Measurements from ENCODE around the gene STAB1.

DNA sequence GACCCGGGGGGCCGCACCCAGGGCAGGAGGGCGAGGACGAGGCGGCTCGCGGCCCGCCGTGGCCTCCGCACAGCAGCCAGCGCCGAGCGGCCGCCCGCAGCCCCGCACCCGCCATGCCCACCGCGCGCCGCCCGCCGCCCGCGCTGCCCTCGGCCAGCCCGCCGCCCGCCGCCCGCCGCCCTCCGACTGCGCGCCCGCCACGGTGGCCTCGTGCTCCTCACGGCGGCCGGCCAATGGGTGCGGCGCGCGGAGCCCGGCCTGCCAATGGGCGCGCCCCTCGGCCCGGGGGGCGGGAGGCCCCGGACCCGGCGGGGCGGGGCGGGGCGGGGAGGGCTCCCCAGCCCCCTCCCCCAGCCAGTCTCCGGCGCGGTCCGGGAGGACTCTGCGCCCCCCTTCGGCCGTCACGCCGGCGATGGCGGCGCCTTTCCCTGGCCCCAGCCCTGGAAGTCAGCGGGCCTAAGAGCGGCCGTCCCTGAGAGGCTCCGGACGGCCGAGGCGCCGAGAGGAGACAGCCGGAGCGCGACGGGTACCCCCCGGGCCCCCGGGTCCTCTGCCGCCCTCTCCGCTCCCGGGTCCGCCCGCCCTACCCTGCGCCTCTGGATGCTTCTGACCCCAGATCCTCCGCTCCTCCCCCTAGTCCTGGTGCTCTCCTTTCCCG, 38.6 kb downstream of the STAB1 start, which contains the start of gene NT5DC2:
- TF ChIP-seq SUZ12 (IDR thresholded peaks at IDR 0.05; ENCODE audit: low read depth, low read length) = no peak
- no peak for TF ChIP-seq TAF1 (CRISPR knock-in tag; IDR thresholded peaks at IDR 0.05)
- no peak for TF ChIP-seq ZNF776 (CRISPR knock-in tag; IDR thresholded peaks at IDR 0.05)
- TF ChIP-seq, protein P1, sequence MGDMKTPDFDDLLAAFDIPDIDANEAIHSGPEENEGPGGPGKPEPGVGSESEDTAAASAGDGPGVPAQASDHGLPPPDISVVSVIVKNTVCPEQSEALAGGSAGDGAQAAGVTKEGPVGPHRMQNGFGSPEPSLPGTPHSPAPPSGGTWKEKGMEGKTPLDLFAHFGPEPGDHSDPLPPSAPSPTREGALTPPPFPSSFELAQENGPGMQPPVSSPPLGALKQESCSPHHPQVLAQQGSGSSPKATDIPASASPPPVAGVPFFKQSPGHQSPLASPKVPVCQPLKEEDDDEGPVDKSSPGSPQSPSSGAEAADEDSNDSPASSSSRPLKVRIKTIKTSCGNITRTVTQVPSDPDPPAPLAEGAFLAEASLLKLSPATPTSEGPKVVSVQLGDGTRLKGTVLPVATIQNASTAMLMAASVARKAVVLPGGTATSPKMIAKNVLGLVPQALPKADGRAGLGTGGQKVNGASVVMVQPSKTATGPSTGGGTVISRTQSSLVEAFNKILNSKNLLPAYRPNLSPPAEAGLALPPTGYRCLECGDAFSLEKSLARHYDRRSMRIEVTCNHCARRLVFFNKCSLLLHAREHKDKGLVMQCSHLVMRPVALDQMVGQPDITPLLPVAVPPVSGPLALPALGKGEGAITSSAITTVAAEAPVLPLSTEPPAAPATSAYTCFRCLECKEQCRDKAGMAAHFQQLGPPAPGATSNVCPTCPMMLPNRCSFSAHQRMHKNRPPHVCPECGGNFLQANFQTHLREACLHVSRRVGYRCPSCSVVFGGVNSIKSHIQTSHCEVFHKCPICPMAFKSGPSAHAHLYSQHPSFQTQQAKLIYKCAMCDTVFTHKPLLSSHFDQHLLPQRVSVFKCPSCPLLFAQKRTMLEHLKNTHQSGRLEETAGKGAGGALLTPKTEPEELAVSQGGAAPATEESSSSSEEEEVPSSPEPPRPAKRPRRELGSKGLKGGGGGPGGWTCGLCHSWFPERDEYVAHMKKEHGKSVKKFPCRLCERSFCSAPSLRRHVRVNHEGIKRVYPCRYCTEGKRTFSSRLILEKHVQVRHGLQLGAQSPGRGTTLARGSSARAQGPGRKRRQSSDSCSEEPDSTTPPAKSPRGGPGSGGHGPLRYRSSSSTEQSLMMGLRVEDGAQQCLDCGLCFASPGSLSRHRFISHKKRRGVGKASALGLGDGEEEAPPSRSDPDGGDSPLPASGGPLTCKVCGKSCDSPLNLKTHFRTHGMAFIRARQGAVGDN (CRISPR knock-in tag; IDR thresholded peaks at IDR 0.05) = no peak
- no peak for TF ChIP-seq ZNF773 (CRISPR knock-in tag; IDR thresholded peaks at IDR 0.05; ENCODE audit: borderline replicate concordance)

Data from HepG2 (cell line).